Esophagus muscularis mucosa (tissue), 4 donors: ENCODE results near the gene IQCH. TPM values are rescaled to one million over a fixed set of nuclear protein-coding genes. Genes with fewer than 3 reads are reported as not detected.
"Not testable (repeated sequence)": the region's sequence is repeated elsewhere in the genome, so short reads cannot be mapped to it uniquely, and the experiment has no call there.

Experiments used
- DNase-seq: peaks from one replicate; pipeline ENCODE4 v3.0.0-alpha.2; 2017; ENCODE audit errors: extremely low spot score
- H3K27ac ChIP-seq, 4 donors: fragments of 200-600 bp; sonication (generic); replicated peaks in 1 of 4; 1 replicate in 3 of 4; 2 replicates in 1 of 4; pipeline ENCODE4 v1.5.1; 2016 to 2019; ENCODE audit warnings: mild to moderate bottlenecking in 1 of 4
- H3K27me3 ChIP-seq, 4 donors: fragments of 200-600 bp; sonication (generic); one replicate each; pipeline versions ENCODE4 v1.5.1 to v1.6.0; 2016 to 2019
- H3K36me3 ChIP-seq, 4 donors: fragments of 200-600 bp; sonication (generic); one replicate each; pipeline ENCODE4 v1.5.1; 2016 to 2019
- H3K4me1 ChIP-seq, 4 donors: fragments of 200-600 bp; sonication (generic); one replicate each; pipeline ENCODE4 v1.5.1; 2016 to 2019
- H3K4me3 ChIP-seq, 4 donors: fragments of 200-600 bp; sonication (generic); 1 replicate in 2 of 4; 2 replicates in 2 of 4; pipeline ENCODE4 v1.5.1; 2016 to 2019; ENCODE audit warnings: mild to moderate bottlenecking in 4 of 4, moderate library complexity in 1 of 4
- H3K9me3 ChIP-seq, 4 donors: fragments of 200-600 bp; sonication (generic); 1 replicate in 3 of 4; 2 replicates in 1 of 4; pipeline ENCODE4 v1.5.1; 2016 to 2019
- CTCF ChIP-seq, 3 experiments: fragments of 200-600 bp in 2 of 3; fragments of 450-650 bp in 1 of 3; sonication (generic) in 2 of 3; IDR thresholded peaks; one replicate each; pipeline ENCODE4 v1.5.1; 2017 to 2019; ENCODE audit warnings: antibody characterized with exemption in 3 of 3, mild to moderate bottlenecking in 2 of 3, moderate library complexity in 1 of 3
- EP300 ChIP-seq: sonication (generic); formaldehyde crosslinking; IDR thresholded peaks from one replicate; pipeline ENCODE4 v1.6.1; 2017; ENCODE audit warnings: antibody characterized with exemption
- POLR2A ChIP-seq: fragments of 450-650 bp; IDR thresholded peaks from one replicate; pipeline ENCODE4 v1.6.1; 2017; ENCODE audit warnings: antibody characterized with exemption, moderate library complexity, mild to moderate bottlenecking, low read depth
- POLR2AphosphoS5 ChIP-seq, 2 donors: sonication (generic); formaldehyde crosslinking; IDR thresholded peaks; one replicate each; pipeline ENCODE4 v1.6.1; 2017; ENCODE audit warnings: antibody characterized with exemption in 2 of 2
- WGBS: methylation state at CpG from one replicate; pipeline ENCODE4 v1.1.5; 2018; 5-methylcytosine and 5-hydroxymethylcytosine counted together
- intact Hi-C: fragments of 100-400 bp; cut with DNase I; formaldehyde crosslinking; loops from one replicate; pipeline ENCODE4 v1.15.1; 2023
- total RNA-seq, 4 donors: library from RNA; depleted of rRNA; stranded (reverse); fragments of >200 nt; gene quantifications; one replicate each; pipeline versions ENCODE4 v1.1.0 to v1.2.1, GENCODE V29; 2016

Gene IQCH
- total RNA-seq, 4 donors from 2014 or later: 0.58 to 2.4 (median 1.2) TPM

- Histone ChIP-seq H3K4me3 (no peak overlapping the region), H3K27me3 (no peaks in the 10 kb centered on the region), H3K4me1 (no peaks in the 10 kb centered on the region), H3K9me3 (no peaks in the 10 kb centered on the region), H3K27ac (no peak overlapping the region), H3K36me3 (peaks cover 0 to 7% (median 0%) of the 10 kb centered on the region in 4 donors)
- WGBS: 60% methylated on average over 2 of the region's 2 CpGs
- intact Hi-C loops: no loop called here
- DNase-seq: no peak
- no peak for TF ChIP-seq EP300
- TF ChIP-seq CTCF (IDR thresholded peaks at IDR 0.05): no peak
- TF ChIP-seq POLR2A: no peak
- TF ChIP-seq POLR2AphosphoS5 (IDR thresholded peaks at IDR 0.05): no peak
Observed at GRCh38 chr15:67446449-67446848, 191.9 kb downstream of the IQCH start.

- intact Hi-C loops, H3K36me3 ChIP-seq, DNase-seq, H3K9me3 ChIP-seq, H3K4me1 ChIP-seq, H3K27ac ChIP-seq, H3K27me3 ChIP-seq, H3K4me3 ChIP-seq: not testable (repeated sequence)
- 100% methylated on average over 2 of the region's 5 CpGs for WGBS
Observed at GRCh38 chr15:67448372-67448771, 193.8 kb downstream of the IQCH start.

- 97% methylated on average over 11 of the region's 11 CpGs for WGBS
- H3K27me3 ChIP-seq, H3K4me1 ChIP-seq, H3K27ac ChIP-seq, H3K9me3 ChIP-seq, H3K4me3 ChIP-seq, DNase-seq, intact Hi-C loops, H3K36me3 ChIP-seq: not testable (repeated sequence)
Observed at GRCh38 chr15:67453703-67454102, 199.1 kb downstream of the IQCH start.

- H3K4me3 ChIP-seq: no peak overlapping the region
- no peak overlapping the region for H3K27ac ChIP-seq
- intact Hi-C loops: no loop called here
- WGBS: 31% methylated on average over 8 of the region's 8 CpGs
- H3K27me3 ChIP-seq: no peaks in the 10 kb centered on the region
- no peak for DNase-seq
- TF ChIP-seq CTCF (IDR thresholded peaks at IDR 0.05) (peak; percentile 71 to 87 (median 72)), EP300 (no peak), POLR2A (no peak), POLR2AphosphoS5 (IDR thresholded peaks at IDR 0.05) (peak in 1 of 2 donors; percentile 19)
- no peaks in the 10 kb centered on the region for H3K4me1 ChIP-seq
- H3K9me3 ChIP-seq: no peaks in the 10 kb centered on the region
- peaks cover 0 to 11% (median 2%) of the 10 kb centered on the region in 4 donors for H3K36me3 ChIP-seq
Observed at GRCh38 chr15:67456677-67457529, 202.3 kb downstream of the IQCH start.

GRCh38 chr15:67458331-67459029, 203.9 kb downstream of the IQCH start:
- Histone ChIP-seq H3K36me3 (peaks cover 0 to 11% (median 1%) of the 10 kb centered on the region in 4 donors), H3K9me3 (no peaks in the 10 kb centered on the region), H3K4me3 (no peak overlapping the region), H3K4me1 (no peaks in the 10 kb centered on the region), H3K27me3 (no peaks in the 10 kb centered on the region), H3K27ac (no peak overlapping the region)
- DNase-seq: no peak
- intact Hi-C loops: loop anchor here (2.0 kb wide), 1 partner anchor 378 kb away; no protein-coding TSS in a partner anchor
- TF ChIP-seq EP300: no peak
- no peak for TF ChIP-seq POLR2AphosphoS5 (IDR thresholded peaks at IDR 0.05)
- no peak for TF ChIP-seq POLR2A
- no peak for TF ChIP-seq CTCF (IDR thresholded peaks at IDR 0.05)
- WGBS: 100% methylated on average over 4 of the region's 5 CpGs
